HG02852 (cell line): ENCODE data around the gene RYR2.

Source experiments
- ATAC-seq: cut with Tn5 transposase; IDR thresholded peaks from one replicate; pipeline ENCODE4 v1.9.1; 2021; ENCODE audit warnings: mild to moderate bottlenecking, moderate library complexity; ENCODE audit not compliant: unreplicated experiment

RYR2 gene

GRCh38 chr1:237756304-237756967, 714.5 kb downstream of the RYR2 start:
- no peak for ATAC-seq

- no peak for ATAC-seq
Observed at GRCh38 chr1:237759377-237759776, 717.4 kb downstream of the RYR2 start.

- ATAC-seq = no peak
Observed at GRCh38 chr1:237760951-237761350, 719.0 kb downstream of the RYR2 start.

DNA sequence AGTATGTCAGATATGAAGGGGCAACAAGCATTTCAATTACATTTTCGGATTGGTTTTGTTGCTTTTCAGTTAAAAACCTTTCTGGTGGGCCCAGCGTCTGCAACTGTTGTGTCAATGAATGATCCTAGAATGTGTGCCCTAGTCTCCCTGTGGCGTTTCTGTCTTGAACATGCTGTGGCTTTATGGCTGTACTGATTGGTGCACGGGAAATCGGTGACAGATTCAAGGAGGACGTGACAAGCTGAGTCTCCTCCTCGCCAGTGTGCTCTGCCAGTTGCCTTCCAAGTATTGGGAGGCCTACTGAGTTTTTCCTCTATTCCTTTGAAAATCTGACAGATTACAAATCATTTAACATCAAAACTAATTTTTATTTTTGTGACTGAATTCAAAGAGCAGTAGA, 721.2 kb downstream of the RYR2 start:
- ATAC-seq = no peak

GRCh38 chr1:237763751-237764150, 721.8 kb downstream of the RYR2 start:
- no peak for ATAC-seq

- no peak for ATAC-seq
Observed at GRCh38 chr1:237769916-237770315, 727.9 kb downstream of the RYR2 start.

GRCh38 chr1:237772009-237772408, 730.0 kb downstream of the RYR2 start:
- ATAC-seq = no peak

DNA sequence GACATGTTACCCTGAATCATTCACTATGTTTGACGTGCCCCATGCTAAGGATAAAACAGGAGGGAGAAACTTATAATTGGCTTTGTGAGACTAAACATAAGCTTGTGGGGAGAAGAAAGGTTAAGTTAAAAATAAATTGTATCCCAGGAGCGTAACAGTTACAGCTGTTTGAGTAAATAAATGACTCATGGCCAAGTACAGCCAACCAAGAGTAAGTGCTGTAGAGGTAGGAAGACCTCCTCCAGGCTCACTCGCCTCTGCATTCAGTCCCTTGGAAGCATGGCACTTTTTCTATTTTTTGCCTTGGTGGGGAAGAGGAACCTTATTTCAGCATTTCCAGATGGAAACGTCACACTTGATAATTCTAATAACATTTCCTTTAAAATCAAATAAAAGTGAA, 732.3 kb downstream of the RYR2 start:
- no peak for ATAC-seq

- ATAC-seq = no peak
Observed at GRCh38 chr1:237779356-237779755, 737.4 kb downstream of the RYR2 start.

DNA sequence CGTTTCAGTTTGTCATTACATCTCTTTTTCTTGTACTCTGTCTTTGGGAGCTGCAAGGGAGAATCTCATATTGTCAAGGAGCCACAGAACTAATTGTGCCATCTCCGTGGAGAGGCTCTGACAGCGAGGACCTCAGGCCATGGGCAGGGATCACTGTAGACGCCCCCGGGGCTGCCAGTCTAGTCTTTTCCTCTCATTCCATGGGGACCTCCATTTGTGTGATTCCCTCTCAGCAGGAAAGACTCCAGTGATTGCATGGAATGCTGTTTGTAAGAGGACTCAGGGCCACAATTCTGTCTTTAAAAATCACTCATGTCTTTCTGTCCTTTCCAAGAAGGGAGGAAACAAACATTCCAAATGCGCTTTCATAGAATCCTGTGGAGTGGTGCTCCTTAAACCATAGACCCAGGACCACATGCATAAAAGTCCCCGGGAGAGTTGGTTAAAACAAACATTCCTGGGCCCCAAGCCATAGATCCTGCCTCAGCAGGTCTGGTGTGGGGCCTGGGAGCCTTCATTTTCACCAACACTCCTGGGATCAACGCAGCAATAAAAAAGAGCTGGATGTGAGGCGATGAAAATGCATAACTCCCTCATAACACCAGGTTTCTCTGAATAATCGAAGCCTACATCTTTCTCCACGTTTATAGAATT, 744.2 kb downstream of the RYR2 start:
- no peak for ATAC-seq

DNA sequence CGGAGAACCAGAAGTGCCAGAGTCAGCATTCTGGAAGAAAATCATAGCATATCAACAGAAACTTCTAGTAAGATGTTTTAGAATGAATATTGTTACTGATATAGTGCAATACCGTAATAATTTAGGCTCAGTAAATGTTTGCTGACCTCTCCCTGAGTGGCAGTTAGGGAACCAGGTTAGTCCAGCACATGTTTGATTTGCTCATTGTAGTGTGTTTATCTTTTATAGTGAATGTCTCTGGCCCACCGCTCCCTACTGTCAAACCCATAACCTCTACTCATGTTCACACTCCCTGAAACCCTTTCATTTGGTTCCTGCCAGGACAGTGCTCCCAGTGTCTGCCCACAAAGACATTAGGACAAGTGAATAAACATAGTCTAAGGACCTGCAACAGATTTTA, 746.1 kb downstream of the RYR2 start:
- ATAC-seq = no peak

DNA sequence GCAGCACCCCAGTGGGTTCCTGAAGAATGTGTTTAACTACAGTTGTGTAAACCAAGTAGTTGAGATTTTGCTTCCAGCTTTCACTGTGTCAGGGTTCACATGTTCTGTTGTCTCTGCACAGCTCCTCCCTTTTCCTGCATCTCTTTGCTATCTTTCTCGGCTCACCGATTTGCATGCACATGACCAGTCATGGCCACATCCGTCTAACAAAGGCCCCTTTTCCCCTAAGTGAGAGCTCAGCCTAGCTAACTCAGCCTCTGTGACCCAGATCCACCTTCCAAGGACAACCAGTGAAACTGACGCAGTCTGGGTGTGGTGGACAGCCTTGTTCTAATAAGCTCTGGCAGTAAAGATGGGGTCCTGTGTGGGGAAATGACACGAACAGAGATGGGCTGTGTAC, 747.6 kb downstream of the RYR2 start:
- ATAC-seq = no peak

DNA sequence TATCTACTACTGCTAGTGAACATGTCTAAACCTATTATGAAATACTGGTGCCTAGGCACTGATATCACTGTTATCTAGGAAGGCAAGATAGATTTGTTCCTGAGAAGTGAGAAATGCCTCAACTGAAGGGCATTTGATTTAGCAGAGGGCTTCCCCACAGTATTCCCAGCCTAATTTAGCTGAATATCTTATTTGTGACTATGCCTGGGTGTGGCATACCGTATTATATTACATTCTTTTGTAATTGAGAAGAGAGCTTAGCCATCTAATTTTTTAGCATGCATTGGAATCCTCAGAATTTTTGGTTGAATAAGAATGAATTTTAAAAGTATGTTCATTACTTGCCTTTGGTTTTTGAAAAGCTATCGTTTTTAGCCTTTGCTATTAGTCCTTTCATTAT, 749.6 kb downstream of the RYR2 start:
- ATAC-seq = no peak

GRCh38 chr1:237792149-237792548, 750.2 kb downstream of the RYR2 start:
- no peak for ATAC-seq

GRCh38 chr1:237792726-237793125, 750.7 kb downstream of the RYR2 start:
- no peak for ATAC-seq

DNA sequence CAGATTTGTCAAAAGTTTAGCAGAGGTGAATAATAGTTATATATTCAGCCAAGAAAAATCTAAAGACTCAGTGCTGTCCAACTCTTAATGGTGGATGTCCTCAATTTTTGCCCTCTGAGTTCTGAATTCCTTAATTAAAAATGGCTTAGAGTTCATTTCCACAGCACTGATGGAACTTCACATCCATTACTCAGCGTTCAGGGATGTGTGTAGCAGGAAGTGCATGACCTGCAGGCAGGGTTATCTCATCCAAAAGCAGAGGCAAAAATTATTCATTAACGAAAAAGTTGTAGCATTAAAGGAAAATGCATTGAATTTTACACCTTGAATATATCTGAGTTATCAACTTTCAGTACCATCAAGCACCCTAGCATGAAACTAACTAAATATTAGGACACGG, 752.1 kb downstream of the RYR2 start:
- ATAC-seq = no peak

DNA sequence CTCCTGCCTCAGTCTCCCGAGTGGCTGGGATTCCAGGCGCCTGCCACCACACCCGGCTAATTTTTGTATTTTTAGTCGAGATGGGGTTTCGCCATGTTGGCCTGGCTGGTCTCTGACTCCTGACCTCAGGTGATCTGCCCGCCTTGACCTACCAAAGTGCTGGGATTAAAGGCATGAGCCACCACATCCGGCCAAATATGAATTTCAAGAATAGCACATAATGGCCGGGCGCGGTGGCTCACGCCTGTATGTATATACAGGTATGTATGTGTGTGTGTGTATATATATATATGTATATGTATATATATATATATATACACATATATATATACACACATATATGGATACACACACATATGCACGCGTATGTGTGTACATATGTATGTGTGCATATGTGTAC, 753.6 kb downstream of the RYR2 start:
- ATAC-seq = no peak

DNA sequence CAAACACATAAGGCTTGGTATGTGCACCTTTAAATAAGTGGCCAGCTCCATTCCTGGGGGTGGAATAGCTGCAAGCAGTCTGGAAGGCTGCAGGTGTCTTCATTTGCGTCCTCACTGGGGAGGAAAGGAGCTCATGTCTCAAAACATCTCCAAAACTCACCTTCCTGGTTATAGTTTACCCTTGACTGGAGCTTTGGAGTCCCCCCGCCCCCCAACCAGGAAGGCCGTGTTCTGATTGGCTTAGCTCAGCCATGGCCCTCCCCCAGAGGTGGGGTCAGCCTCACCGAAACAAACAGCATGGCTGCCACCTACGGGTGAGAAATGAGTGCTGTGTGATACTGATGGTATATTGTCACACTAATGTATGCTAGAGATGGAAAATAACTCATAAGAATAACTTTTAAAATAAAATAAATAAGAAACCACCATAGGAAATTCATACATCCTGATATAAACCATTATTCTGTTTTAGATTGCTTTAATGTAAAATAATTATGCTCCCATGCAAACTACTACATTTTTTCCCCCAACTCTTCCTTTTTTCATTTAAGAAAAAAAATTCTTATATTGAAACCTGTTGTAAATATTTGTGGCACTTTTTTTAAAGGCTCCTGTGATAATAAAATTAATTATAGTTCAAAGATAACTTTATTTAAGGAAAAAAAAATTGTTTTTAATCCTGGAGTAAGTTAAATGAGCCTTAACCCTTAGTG, 757.9 kb downstream of the RYR2 start:
- peak; percentile 99 for ATAC-seq

DNA sequence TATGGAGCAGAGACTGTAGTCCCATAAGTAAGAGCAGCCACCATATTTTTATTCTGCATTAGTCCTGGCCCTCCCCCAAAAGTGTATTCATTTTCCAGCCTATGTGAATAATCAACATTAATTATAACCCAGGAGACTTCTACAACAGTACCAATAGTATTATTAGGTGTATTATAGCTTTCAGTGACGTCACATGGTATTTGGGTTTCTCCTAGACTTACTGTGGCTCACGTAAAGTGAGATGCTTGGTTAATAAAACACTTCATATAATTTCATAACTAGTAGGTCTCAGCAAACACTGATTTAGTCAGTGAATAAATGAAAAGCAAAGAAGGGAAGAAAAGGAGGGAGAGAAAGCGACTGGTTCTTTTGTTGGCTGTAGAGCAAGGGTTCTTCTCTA, 762.5 kb downstream of the RYR2 start:
- ATAC-seq = no peak

DNA sequence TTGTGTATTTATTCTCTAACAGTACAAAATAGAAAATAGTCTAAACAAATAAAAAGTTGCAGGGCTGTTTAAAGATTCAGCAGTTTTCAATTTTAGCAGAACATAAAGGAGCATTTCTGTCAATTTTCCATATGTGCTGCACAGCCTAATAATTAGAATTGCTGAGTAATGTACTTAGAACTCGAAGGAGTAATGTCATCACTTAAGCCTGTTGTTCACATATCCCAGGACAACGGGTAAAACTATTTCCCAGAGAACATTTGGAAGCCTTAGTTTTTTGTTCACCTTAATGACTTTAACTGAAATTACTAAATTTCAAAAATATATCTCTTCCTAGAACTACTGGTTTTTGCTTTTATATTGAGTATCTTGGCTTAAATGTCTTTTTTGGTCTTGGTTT, 767.1 kb downstream of the RYR2 start:
- no peak for ATAC-seq

- ATAC-seq = no peak
Observed at GRCh38 chr1:237811633-237812032, 769.6 kb downstream of the RYR2 start.

DNA sequence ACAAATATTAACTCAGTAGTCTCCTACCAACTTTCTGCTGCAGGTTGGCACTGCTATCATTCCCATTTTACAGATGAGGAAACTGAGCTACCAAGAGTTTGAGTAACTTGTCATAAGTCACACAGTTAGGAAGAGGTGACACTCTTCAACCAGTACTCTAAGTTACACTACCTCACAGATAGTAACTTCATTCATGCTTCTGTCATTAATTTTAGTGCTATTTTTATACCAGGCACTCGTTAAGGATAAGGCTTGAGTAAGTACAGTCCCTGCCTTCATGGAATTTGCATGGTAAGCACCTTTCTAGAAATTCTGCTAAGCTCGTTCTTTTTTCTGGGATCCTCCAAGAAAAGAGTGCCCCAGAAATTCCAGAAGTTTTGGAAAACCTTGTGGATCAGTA, 770.1 kb downstream of the RYR2 start:
- no peak for ATAC-seq
